Measurements from ENCODE around the gene SLC36A3. TPM values are rescaled to one million over a fixed set of nuclear protein-coding genes. Genes with fewer than 3 reads are reported as not detected.

Gene SLC36A3
- total and polyA plus RNA-seq, 2 of the 4 experiments (the other 2 are of a cell fraction) = not detected

GRCh38 chr5:151327585-151327984 is 24.0 kb upstream of the SLC36A3 start:
- no peaks in the 10 kb centered on the region for H3K9me3 ChIP-seq (ENCODE audit: control insufficient read depth, insufficient read depth, low read length)
- H3K4ac ChIP-seq (ENCODE audit: low read depth, low read length) = no peak overlapping the region
- H3K9ac ChIP-seq (ENCODE audit: low read depth, low read length) = no peak overlapping the region
- no peak overlapping the region for H4K91ac ChIP-seq (ENCODE audit: insufficient read depth, low read depth, low read length)
- H3K4me1 ChIP-seq (ENCODE audit: control insufficient read depth, insufficient read depth, low read length) = no peaks in the 10 kb centered on the region
- H3K9me1 ChIP-seq (ENCODE audit: insufficient read depth, low read length) = no peaks in the 10 kb centered on the region
- no peaks in the 10 kb centered on the region for H3K79me1 ChIP-seq (ENCODE audit: low read depth in 1 of 2, low read length in 2 of 2)
- in situ Hi-C loops (cut with MboI; ENCODE audit: low sequenced_read_pairs) (no loop called here), intact Hi-C loops (cut with micrococcal nuclease) (no loop called here), dilution Hi-C loops (cut with HindIII; ENCODE audit: low sequenced_read_pairs, unreplicated experiment) (no loop called here)
- no peak overlapping the region for H2AK5ac ChIP-seq (ENCODE audit: low read depth, low read length)
- no peak overlapping the region for H3K4me3 ChIP-seq (ENCODE audit: insufficient read depth, low read depth, low read length)
- no CpG with 5 or more reads among the region's 2 CpGs for WGBS, 2 experiments (ENCODE audit: extremely low coverage in 2 of 2, insufficient read length in 1 of 2)
- no peak overlapping the region for H2BK15ac ChIP-seq (ENCODE audit: low read depth, low read length)
- no peak overlapping the region for H2AK9ac ChIP-seq (replicated peaks; ENCODE audit: low read depth, low read length, poor library complexity)
- no peaks in the 10 kb centered on the region for H3K27me3 ChIP-seq (ENCODE audit: control insufficient read depth, insufficient read depth, low read length)
- H3K14ac ChIP-seq (replicated peaks; ENCODE audit: low read depth, low read length) = no peak overlapping the region
- H3K18ac ChIP-seq (ENCODE audit: low read depth, low read length) = no peak overlapping the region
- BruUV-seq (replicated peaks) = no TSS peak
- ChIA-PET CTCF (no interaction called here), POLR2A (ENCODE audit: unreplicated experiment) (no interaction called here)
- no peak overlapping the region for H2BK120ac ChIP-seq (ENCODE audit: low read depth, low read length)
- H4K20me1 ChIP-seq (ENCODE audit: insufficient read depth, low read length) = no peaks in the 10 kb centered on the region
- H4K5ac ChIP-seq (ENCODE audit: low read depth, low read length) = no peak overlapping the region
- H3K27ac ChIP-seq (ENCODE audit: insufficient read depth, low read length) = no peak overlapping the region
- H4K8ac ChIP-seq (ENCODE audit: low read depth in 2 of 2, low read length in 2 of 2) = no peak overlapping the region
- TF ChIP-seq POLR2A (IDR thresholded peaks at IDR 0.05; ENCODE audit: low read depth, low read length) (no peak), USF2 (IDR thresholded peaks at IDR 0.05; ENCODE audit: low read depth, low read length) (no peak), NFE2L2 (IDR thresholded peaks at IDR 0.05; ENCODE audit: low read depth, low read length) (no peak), MXI1 (IDR thresholded peaks at IDR 0.05; ENCODE audit: borderline replicate concordance, low read depth, low read length) (no peak), SMC3 (IDR thresholded peaks at IDR 0.05; ENCODE audit: low read depth, low read length) (no peak), RFX5 (IDR thresholded peaks at IDR 0.05; ENCODE audit: low read depth, low read length) (no peak), BHLHE40 (IDR thresholded peaks at IDR 0.05; ENCODE audit: low read depth, low read length) (no peak), ELK1 (IDR thresholded peaks at IDR 0.05; ENCODE audit: borderline replicate concordance, low read depth, low read length) (no peak), CHD1 (IDR thresholded peaks at IDR 0.05; ENCODE audit: low read depth, low read length) (no peak), RCOR1 (IDR thresholded peaks at IDR 0.05; ENCODE audit: insufficient replicate concordance, low read length) (no peak)
- H3K36me3 ChIP-seq (ENCODE audit: control insufficient read depth, insufficient read depth, low read length) = no peaks in the 10 kb centered on the region
- no peak overlapping the region for H3K23ac ChIP-seq (ENCODE audit: low read depth, low read length)
- no peak for DNase-seq
- H2AFZ ChIP-seq (replicated peaks; ENCODE audit: low read length, poor library complexity) = no peak overlapping the region
- H3K56ac ChIP-seq (ENCODE audit: extremely low read depth, insufficient read depth, low read length) = no peak overlapping the region
- ATAC-seq (ENCODE audit: low read depth) = no peak
- H2BK5ac ChIP-seq (ENCODE audit: low read depth, low read length, poor library complexity, severe bottlenecking) = no peak overlapping the region
- H2BK20ac ChIP-seq (ENCODE audit: low read depth, low read length) = no peak overlapping the region
- H3K4me2 ChIP-seq (ENCODE audit: low read depth, low read length) = no peak overlapping the region

Measured in IMR-90 (cell line).